Uterus (tissue), 2 donors: ENCODE measurements around the gene JPH4.

Experiments used
- POLR2A ChIP-seq, 2 donors: fragments of 450-650 bp; IDR thresholded peaks; one replicate each; pipeline ENCODE4 v1.6.1; 2016; ENCODE audit warnings: antibody characterized with exemption in 2 of 2, mild to moderate bottlenecking in 1 of 2, moderate library complexity in 1 of 2
- TF ChIP-seq, protein P1 (sequence below), 4 experiments: fragments of 200-600 bp in 2 of 4; fragments of 450-650 bp in 2 of 4; sonication (generic) in 2 of 4; IDR thresholded peaks; one replicate each; pipeline ENCODE4 v1.5.1; 2016 to 2019; ENCODE audit warnings: antibody characterized with exemption in 4 of 4, mild to moderate bottlenecking in 2 of 4, moderate library complexity in 1 of 4

DNA sequence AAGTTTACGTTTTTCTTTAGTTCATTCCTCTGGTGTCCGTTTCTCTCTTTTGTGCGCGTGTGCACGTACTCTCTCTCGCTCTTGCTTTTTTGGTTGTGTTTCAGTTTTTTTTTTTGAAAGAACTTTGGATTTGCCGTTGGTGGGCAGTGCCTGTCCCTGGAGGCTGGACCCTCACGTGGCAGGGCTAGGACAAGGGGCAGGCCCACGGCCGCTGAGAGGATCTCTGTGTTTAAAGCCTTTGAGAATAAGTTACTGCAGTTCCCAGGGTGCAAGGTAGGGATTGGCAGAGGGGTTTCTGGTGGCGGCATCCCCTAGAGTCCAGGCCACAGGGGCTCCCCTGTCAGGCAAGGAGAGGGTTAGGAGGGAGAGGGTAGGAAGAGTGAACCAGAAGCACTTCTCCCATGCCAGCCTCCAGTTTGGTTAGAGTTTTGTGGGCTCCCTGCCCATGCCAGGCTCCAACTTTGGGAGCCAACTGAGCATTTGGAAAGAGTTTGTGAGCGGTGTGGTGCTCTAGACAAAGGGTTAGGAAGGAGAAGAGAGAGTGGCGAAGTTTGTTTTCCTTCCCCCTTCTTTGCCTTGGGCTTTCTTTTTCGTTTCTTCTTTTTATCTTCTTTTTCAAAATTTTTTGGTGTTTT lies 57.6 kb downstream of the JPH4 start:
- TF ChIP-seq, protein P1, sequence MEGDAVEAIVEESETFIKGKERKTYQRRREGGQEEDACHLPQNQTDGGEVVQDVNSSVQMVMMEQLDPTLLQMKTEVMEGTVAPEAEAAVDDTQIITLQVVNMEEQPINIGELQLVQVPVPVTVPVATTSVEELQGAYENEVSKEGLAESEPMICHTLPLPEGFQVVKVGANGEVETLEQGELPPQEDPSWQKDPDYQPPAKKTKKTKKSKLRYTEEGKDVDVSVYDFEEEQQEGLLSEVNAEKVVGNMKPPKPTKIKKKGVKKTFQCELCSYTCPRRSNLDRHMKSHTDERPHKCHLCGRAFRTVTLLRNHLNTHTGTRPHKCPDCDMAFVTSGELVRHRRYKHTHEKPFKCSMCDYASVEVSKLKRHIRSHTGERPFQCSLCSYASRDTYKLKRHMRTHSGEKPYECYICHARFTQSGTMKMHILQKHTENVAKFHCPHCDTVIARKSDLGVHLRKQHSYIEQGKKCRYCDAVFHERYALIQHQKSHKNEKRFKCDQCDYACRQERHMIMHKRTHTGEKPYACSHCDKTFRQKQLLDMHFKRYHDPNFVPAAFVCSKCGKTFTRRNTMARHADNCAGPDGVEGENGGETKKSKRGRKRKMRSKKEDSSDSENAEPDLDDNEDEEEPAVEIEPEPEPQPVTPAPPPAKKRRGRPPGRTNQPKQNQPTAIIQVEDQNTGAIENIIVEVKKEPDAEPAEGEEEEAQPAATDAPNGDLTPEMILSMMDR (IDR thresholded peaks at IDR 0.05), result no peak
- no peak for TF ChIP-seq POLR2A (IDR thresholded peaks at IDR 0.05)
